GM18519 (cell line): ENCODE data around the gene ZNF524.
"Not testable (repeated sequence)": the region's sequence is repeated elsewhere in the genome, so short reads cannot be mapped to it uniquely, and the experiment has no call there.

Source experiments
- ATAC-seq: cut with Tn5 transposase; IDR thresholded peaks from one replicate; pipeline ENCODE4 v1.9.1; 2021; ENCODE audit warnings: mild to moderate bottlenecking, moderate library complexity; ENCODE audit not compliant: unreplicated experiment, low FRiP score

ZNF524 gene

GRCh38 chr19:55580628-55581144 lies 19.4 kb upstream of the ZNF524 start, which contains the start of gene ZNF579:
TSS of gene ZNF579 (minus strand) at chr19:55580848. CDS start at chr19:55579639, 1,209 bp downstream.
- no peak for ATAC-seq

GRCh38 chr19:55581145-55581822 lies 18.8 kb upstream of the ZNF524 start:
- no peak for ATAC-seq

- ATAC-seq: no peak
These were observed 18.3 kb upstream of the ZNF524 start for GRCh38 chr19:55581823-55582223.

DNA sequence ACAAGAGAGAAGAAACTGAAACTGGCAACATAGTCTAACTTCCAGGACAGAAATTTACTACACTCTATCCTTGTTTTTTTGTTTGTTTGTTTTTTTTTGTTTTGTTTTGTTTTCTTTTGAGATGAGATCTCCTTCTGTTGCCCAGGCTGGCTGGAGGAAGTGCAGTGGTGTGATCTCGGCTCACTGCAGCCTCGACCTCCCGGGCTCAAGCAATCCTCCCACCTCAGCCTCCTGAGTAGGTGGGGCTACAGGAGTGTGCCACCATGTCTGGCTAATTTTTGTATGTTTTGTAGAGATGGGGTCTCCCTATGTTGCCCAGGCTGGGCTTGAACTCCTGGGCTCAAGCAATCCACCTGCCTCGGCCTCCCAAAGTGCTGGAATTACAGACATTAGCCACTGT lies 17.8 kb upstream of the ZNF524 start:
- not testable (repeated sequence) for ATAC-seq

- not testable (repeated sequence) for ATAC-seq
These were observed 16.2 kb upstream of the ZNF524 start for GRCh38 chr19:55583897-55584296.

GRCh38 chr19:55584871-55585270 lies 15.2 kb upstream of the ZNF524 start:
- ATAC-seq: no peak

DNA sequence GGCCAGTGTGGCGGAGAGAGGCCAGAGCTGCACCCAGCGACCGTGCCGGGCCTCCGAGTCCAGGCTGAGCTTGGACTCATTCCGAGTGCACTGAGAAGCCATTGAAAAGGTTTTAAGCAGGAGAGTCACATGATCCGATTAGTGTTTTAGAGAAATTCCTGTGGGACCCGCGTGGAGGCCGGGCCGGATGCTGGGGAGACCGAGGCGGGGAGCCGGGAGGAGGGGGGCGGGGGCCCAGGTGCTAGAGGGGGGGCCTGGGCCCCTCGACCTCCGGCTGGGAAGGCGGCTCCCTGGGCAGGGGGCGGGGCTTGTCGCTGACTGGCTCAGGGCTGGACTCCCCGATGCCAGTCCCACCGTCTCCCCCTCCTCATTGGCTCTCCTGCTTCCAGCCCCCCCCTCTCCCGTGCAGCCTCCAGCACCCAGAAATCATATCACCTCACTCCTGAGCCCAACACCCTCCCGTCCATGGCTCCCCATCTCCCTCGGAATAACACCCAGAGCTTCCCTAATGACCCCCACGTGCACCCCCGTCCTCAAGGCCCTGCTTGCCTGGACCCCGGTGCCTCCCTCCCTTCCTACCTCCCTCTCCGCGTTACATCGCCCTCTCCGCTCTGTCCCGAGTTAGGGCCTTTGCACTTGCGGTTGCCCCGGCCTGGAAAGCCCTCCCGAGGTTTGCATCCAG lies 14.3 kb upstream of the ZNF524 start:
- no peak for ATAC-seq

- peak; percentile 88 for ATAC-seq
These were observed 13.0 kb upstream of the ZNF524 start for GRCh38 chr19:55586976-55587668.

DNA sequence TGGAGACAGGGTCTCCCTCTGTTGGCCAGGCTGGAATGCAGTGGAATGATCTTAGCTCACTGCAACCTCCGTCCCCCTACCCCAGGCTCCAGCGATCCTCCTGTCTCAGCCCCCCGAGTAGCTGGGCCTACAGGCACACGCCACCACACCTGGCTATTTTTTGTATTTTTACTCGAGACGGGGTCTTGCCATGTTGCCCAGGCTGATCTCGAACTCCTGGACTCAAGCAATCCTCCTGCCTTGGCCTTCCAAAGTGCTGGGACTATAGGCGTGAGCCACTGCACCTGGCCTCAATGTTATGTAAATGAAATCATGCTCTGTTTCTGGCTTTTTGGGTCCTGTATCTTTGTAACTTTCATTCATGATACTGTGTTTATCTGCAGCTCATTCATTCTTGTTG lies 11.3 kb upstream of the ZNF524 start:
- ATAC-seq: no peak

DNA sequence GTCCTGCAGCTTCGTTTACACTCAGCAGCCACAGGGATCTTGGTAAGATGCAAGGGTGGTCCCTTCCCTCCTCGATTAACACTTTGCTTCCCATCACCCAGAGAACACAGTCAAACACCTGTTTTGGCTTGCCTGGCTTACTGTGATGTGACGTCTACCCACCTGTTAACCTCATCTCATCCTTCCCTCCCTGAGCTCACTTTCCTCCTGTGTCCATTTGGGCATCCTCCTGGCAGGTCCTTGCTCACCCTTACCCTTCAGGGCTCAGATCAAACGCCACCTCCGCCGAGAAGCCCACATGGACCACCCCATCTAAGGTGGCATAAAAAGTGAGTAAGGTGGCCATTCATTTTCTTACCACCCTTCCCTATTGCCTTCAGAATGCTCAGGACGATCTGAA lies 10.0 kb upstream of the ZNF524 start:
- ATAC-seq: no peak

DNA sequence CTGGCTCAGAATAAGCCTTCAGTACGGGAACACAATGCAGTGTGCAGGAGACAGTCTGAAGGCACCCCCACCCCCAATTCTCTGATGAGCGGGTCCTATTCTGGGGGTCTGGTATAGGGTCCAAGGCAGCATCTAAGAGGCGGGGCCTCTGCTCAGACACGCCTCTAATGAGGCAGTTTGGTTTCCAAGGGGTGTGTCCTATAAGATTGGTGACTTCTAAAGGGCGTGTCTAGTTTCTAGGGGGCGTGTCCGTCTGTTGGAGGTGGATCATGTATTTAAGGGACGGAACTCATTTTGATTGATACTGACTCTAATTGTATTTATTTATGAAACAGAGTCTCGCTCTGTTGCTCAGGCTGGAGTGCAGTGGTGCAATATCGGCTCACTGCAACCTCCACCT lies 9.5 kb upstream of the ZNF524 start:
- no peak for ATAC-seq

DNA sequence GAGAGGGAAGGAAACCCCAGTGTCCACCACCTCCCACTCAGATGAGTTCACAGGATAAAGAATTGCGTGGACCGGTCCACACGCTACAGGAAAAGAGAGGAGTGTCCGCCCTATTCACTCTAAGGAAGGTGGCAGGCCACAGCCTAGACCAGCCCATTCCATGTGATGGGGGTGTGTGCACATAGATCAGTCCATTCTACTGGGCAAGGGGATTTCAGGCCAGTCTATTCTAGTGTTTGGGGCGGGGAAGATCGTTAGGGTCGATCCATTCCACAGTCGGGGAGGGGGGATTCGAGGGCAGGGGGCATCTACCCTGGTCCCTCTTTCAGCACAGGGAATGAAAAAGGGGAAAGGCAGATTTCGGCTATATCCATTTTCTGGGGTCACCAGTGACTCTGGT lies 8.5 kb upstream of the ZNF524 start:
- ATAC-seq: no peak

GRCh38 chr19:55592391-55593090 lies 7.5 kb upstream of the ZNF524 start:
- no peak for ATAC-seq

DNA sequence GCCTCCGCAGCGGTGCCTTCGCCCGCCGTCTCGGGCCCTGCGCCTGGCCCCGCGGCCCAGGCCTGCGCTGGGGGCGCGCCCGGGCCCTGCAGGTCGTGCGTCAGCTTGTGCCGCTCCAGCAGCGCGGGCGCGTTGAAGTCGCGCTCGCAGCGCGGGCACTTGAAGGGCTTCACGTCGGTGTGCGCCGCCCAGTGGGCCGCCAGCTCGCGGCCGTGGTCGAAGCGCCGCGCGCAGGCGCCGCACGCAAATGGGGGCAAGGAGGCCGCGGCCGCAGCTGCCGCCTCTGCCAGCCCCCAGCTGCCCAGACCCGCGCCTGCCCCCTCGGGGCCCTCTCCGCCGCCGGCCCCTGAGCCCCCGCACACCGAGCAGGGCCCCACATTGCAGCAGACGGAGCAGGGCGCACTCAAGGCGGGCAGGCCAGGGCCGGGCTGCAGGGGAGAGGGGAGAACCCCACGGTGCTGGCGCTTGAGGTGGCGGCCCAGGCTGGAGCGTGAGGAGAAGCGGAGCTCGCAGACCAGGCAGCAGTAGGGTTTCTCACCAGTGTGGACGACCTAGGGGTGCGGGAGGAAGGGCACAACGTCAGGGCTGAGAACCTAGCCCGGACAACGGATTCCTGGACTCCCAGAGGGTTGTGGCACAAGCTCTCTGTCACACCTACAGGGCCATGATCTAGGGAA lies 6.9 kb upstream of the ZNF524 start:
- no peak for ATAC-seq

DNA sequence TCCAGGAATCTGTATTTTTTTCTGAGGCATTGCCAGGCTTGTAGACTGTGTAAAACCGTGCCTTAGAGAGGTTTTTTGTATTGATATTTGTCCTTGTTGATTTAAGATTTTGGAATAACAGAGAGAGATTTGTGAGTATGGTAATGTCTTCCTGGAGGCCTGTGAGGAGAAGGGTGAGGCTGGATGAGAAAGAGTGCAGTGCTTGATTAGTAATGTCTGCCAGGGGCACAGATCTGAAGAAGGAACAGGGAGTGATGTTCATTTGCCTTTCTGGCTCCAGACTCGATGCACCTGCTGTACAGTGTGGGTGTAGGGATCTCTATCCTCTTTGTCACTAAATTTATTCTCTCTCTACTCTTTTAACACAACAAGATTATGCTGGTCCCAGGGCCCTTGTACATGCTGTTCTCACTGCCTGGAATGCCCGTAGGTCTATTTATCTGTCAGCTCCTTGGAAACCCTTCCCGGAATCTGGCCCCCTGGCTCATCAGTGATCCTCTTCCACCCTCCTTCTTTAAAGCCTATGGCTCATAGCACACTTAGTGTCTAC lies 5.0 kb upstream of the ZNF524 start:
- ATAC-seq: no peak

DNA sequence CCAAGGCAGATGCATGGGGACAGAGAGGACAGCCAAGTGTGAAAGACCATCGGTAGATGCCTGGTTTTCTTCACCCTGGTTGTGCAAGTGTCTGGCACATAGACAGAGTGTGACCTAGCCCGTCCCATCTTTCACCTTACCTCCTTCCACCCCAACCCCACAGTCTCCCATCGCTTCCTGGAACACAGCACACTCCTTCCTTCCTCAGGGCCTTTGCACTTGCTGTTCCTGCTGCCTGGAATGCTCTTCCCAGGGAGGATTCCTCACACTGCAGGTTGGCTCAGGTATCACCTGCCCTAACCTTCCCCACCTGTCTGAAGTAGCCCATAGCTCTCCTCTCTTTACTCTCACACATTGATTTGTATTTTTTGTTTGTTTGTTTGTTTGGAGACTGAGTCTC lies 3.8 kb upstream of the ZNF524 start:
- ATAC-seq: no peak

DNA sequence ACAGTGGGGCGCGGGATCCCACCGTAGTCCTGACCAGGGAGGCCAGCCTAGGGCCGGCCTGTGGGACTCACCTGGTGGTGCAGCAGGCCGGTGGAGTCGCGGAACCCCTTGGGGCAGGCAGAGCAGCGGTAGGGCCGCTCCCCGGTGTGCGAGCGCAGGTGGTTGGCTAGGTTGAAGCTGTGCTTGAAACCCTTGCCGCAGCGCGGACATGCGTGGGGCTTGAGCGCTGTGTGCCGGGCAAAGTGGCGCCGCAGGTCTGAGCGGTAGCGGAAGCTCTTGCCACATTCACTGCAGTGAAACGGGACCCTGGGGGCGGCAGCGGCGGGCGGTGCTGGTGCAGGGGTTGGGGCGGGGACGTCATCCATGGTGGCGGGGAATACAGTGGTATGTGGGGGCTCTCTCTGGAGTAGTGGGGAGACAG lies 2.6 kb upstream of the ZNF524 start:
- ATAC-seq: no peak

- ATAC-seq: no peak
These were observed 2.1 kb upstream of the ZNF524 start for GRCh38 chr19:55598034-55598433.

DNA sequence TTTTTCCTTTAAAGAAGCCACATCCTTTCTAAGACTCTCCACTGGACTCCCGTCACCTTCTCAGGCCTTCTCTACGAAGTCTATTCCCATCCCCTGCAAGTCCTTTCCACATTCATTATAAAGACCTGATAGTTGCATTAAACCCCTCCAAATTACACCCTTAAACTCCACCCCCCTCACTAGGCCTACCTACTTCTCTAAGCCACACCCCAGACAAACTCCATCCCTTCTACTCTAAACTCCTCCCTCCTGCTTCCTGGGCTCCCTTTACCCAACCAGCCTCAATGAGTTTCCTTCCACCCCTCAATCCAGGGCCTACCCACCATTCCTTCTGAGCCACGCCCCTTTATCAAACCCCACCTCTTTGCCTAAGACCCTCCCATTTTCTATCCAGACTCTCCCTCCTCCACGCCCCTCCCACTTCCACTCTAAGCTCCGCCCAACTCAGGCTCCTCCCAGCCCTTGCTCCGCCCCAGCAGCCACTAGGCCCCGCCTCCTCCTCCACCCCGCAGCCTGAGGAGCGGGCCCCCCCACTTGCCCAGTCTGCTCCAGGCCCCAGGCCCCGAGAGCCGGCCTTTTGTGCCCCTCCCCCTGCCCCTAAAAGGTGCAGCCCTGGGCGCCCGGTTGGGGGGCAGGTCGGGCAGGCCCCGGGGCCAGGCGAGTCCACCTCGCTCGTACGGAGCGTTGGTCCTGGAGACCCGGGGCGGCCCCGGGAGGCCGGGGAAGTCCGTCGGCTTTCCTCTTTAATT lies 1.2 kb upstream of the ZNF524 start:
- peak; percentile 41 for ATAC-seq
